ENCODE data around the gene ANKRD52. TPM values are rescaled to one million over a fixed set of nuclear protein-coding genes. Genes with fewer than 3 reads are reported as not detected.

ANKRD52 gene
- total and polyA plus RNA-seq, 2 donors (not counting 3 experiments of a cell fraction or from before 2014, with no cell fraction given), result 30.8 to 62.0 TPM

DNA sequence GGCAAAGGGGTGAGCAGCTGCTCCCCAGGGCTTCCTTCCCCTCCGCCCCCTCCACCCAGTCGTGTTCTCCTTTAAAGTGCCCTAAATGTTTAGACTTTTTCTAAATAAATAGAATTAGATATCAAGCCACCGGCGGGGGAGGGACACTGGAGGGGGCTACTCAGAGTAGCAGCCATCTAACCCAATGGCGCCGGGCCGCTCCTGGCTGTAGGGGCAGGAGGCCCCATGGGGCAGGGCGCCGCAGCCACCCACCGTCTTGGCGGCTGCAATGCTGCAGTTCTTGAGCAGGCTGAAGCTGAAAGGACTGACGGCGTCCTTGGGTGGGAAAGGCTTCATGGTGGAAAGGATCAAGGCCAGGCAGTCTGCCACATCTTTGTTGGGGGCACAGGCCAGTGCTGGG lies 15.2 kb downstream of the ANKRD52 start:
- no peak for DNase-seq (ENCODE audit: low read depth, low spot score)
- FAIRE-seq, result no peak
- BruUV-seq (replicated peaks), result no TSS peak
- H3K27ac ChIP-seq (ENCODE audit: insufficient read depth, low read depth, low read length), result no peak overlapping the region
- dilution Hi-C loops (cut with MboI; ENCODE audit: extremely low pct_ligation_motif_present, low sequenced_read_pairs), result no loop called here
- no peak overlapping the region for H3K9ac ChIP-seq (replicated peaks; ENCODE audit: extremely low read depth, insufficient read depth, low read length)
- no peak overlapping the region for H3K4me2 ChIP-seq (ENCODE audit: insufficient read depth, low read length)
- H3K36me3 ChIP-seq (ENCODE audit: control insufficient read depth in 2 of 2, extremely low read depth in 1 of 2, insufficient read depth in 2 of 2, low read length in 2 of 2), result peaks cover 25 to 75% of the 10 kb centered on the region in 2 experiments
- no peaks in the 10 kb centered on the region for H4K20me1 ChIP-seq (replicated peaks; ENCODE audit: control insufficient read depth, extremely low read depth, insufficient read depth, low read length)
- ChIA-PET POLR2A (no interaction called here), CTCF (interaction anchor here (0.7 kb wide), 1 partner anchor 14 kb away, joined by 3 read pairs; the partner anchor contains the start of gene SLC39A5)
- H3K4me3 ChIP-seq (replicated peaks in 1 of 3; ENCODE audit: insufficient read depth in 1 of 3, low read depth in 1 of 3, low read length in 3 of 3), result no peak overlapping the region
- H3K4me1 ChIP-seq (ENCODE audit: control insufficient read depth, extremely low read depth, insufficient read depth, low read length), result no peaks in the 10 kb centered on the region
- no peaks in the 10 kb centered on the region for H3K9me3 ChIP-seq (replicated peaks; ENCODE audit: control insufficient read depth, insufficient read depth, low read length)
- H3K27me3 ChIP-seq (ENCODE audit: control insufficient read depth in 2 of 2, insufficient read depth in 2 of 2, low read length in 2 of 2), result no peaks in the 10 kb centered on the region
- no peak for TF ChIP-seq EZH2 (IDR thresholded peaks at IDR 0.05; ENCODE audit: borderline replicate concordance, low read depth, low read length, severe bottlenecking)
- no peak for TF ChIP-seq MYC (IDR thresholded peaks at IDR 0.05; ENCODE audit: low read depth, low read length)
- TF ChIP-seq, protein P1, sequence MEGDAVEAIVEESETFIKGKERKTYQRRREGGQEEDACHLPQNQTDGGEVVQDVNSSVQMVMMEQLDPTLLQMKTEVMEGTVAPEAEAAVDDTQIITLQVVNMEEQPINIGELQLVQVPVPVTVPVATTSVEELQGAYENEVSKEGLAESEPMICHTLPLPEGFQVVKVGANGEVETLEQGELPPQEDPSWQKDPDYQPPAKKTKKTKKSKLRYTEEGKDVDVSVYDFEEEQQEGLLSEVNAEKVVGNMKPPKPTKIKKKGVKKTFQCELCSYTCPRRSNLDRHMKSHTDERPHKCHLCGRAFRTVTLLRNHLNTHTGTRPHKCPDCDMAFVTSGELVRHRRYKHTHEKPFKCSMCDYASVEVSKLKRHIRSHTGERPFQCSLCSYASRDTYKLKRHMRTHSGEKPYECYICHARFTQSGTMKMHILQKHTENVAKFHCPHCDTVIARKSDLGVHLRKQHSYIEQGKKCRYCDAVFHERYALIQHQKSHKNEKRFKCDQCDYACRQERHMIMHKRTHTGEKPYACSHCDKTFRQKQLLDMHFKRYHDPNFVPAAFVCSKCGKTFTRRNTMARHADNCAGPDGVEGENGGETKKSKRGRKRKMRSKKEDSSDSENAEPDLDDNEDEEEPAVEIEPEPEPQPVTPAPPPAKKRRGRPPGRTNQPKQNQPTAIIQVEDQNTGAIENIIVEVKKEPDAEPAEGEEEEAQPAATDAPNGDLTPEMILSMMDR (IDR thresholded peaks at IDR 0.05; ENCODE audit: extremely low read depth in 1 of 2, insufficient read depth in 1 of 2, low read depth in 1 of 2, low read length in 2 of 2), result no peak
- TF ChIP-seq, protein P2, sequence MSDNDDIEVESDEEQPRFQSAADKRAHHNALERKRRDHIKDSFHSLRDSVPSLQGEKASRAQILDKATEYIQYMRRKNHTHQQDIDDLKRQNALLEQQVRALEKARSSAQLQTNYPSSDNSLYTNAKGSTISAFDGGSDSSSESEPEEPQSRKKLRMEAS (IDR thresholded peaks at IDR 0.05; ENCODE audit: insufficient read depth, insufficient read length), result no peak
- TF ChIP-seq POLR2AphosphoS5 (IDR thresholded peaks at IDR 0.05; ENCODE audit: insufficient read depth, low read depth, low read length), result no peak
- no peak for TF ChIP-seq GATA2 (IDR thresholded peaks at IDR 0.05; ENCODE audit: insufficient read depth, insufficient read length, low read depth, low read length)
- no peak for TF ChIP-seq FOS (IDR thresholded peaks at IDR 0.05; ENCODE audit: borderline replicate concordance, insufficient read depth, low read length)
- no peak for TF ChIP-seq JUN (IDR thresholded peaks at IDR 0.05; ENCODE audit: borderline replicate concordance, insufficient read depth, insufficient read length, low read depth)
- no peak for TF ChIP-seq POLR2A (IDR thresholded peaks at IDR 0.05; ENCODE audit: low read depth, low read length)
- H3K9me1 ChIP-seq (replicated peaks; ENCODE audit: control insufficient read depth, extremely low read depth, insufficient read depth, low read length), result no peaks in the 10 kb centered on the region
- H3K79me2 ChIP-seq (ENCODE audit: control insufficient read depth, insufficient read depth, low read length), result no peaks in the 10 kb centered on the region
- intact Hi-C loops (cut with micrococcal nuclease), result no loop called here
- no peak overlapping the region for H2AFZ ChIP-seq (ENCODE audit: low read depth, low read length)
